LNCAP (cell line): ENCODE measurements around the gene SIRT2.

Experiments
- TF ChIP-seq, protein P1 (sequence below): fragments of 450-650 bp; IDR thresholded peaks from 2 replicates; pipeline ENCODE4 v1.5.1; 2017; ENCODE audit warnings: mild to moderate bottlenecking

SIRT2 gene

DNA sequence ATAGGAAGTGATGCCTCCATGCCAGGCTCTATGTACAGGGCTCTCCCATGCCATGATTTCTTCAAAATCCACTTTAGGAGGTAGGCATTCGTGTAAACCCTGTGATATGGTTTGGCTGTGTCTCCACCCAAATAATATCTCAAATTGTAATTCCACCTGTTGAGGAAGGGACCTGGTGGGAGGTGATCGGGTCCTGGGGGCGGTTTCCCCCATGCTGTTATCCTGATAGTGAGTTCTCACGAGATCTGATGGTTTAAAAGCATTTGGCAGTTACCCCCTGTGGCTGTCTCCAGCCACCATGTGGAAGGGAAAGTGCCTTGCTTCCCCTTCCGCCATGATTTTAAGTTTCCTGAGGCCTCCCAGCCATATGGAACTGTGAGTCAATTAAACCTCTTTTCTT lies 23.1 kb upstream of the SIRT2 start:
- TF ChIP-seq, protein P1, sequence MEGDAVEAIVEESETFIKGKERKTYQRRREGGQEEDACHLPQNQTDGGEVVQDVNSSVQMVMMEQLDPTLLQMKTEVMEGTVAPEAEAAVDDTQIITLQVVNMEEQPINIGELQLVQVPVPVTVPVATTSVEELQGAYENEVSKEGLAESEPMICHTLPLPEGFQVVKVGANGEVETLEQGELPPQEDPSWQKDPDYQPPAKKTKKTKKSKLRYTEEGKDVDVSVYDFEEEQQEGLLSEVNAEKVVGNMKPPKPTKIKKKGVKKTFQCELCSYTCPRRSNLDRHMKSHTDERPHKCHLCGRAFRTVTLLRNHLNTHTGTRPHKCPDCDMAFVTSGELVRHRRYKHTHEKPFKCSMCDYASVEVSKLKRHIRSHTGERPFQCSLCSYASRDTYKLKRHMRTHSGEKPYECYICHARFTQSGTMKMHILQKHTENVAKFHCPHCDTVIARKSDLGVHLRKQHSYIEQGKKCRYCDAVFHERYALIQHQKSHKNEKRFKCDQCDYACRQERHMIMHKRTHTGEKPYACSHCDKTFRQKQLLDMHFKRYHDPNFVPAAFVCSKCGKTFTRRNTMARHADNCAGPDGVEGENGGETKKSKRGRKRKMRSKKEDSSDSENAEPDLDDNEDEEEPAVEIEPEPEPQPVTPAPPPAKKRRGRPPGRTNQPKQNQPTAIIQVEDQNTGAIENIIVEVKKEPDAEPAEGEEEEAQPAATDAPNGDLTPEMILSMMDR, result no peak

DNA sequence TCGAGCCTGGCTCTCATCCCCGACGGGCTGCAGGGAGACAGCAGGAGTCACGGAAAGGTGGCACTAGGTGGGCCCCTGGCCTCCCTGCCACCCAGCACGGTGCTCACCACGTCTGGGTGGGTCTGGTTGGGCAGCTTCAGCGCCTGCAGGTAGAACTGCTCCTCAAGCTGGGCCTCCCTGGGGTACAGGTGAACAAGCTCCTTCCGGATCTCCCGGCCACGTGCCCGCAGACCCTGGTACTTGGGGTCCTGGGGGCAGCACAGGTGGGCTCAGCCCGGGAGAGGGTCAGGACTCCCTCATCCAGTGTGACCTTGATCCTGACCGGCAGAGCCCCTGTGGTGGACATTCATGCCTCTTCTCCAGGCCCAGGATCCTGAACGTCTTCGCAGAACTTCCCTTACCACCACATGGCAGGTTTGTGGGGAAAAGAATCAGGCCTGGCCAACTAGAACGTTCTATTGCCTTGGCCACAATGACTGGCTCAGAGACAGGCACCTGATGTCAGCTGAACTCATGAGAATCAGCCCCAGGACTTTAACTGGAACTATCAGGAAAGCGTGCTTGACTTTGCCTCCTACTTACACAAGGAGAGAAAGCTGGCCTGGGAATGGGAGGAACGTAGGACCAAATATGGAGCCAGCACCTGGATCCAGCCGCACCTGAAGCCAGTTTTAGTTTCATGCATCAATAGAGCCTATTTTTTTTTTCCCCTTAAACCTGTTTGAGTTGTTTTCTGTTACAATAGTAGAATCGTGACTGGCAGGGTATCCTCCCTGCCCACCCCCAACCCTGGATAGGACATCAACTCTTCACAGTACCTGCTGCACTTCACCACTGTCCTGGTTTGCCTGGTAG lies 22.2 kb upstream of the SIRT2 start:
- TF ChIP-seq, protein P1, result no peak

DNA sequence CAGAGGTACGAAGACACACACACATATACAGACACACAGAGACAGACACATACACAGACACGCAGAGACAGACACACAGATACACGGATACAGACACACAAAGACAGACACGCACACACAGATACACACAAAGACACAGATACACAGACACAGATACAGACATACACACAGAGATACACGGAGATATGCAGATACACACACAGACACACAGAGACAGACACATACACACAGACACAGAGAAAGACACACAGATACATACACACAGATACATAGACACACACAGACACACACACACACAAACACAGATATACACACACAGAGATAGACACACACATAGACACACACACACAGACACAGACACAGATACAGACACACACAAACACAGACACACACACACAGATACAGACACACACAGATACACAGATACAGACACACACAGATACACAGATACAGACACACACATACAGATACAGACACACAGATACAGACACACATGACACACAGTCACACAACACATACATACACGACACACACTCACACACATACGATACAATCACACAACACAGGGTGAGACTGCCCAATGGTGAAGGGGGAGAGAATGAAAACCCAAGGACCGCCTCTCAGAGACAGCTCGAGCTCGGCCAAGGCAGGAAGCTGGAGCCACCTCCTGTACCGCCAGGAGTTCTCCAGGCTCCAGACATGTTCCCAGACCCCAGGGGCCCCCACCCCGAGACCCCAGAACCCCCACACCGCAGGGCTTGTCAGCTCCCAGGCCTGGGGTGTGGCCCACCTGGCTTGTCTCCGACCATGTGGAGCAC lies 21.4 kb upstream of the SIRT2 start:
- TF ChIP-seq, protein P1, result no peak

DNA sequence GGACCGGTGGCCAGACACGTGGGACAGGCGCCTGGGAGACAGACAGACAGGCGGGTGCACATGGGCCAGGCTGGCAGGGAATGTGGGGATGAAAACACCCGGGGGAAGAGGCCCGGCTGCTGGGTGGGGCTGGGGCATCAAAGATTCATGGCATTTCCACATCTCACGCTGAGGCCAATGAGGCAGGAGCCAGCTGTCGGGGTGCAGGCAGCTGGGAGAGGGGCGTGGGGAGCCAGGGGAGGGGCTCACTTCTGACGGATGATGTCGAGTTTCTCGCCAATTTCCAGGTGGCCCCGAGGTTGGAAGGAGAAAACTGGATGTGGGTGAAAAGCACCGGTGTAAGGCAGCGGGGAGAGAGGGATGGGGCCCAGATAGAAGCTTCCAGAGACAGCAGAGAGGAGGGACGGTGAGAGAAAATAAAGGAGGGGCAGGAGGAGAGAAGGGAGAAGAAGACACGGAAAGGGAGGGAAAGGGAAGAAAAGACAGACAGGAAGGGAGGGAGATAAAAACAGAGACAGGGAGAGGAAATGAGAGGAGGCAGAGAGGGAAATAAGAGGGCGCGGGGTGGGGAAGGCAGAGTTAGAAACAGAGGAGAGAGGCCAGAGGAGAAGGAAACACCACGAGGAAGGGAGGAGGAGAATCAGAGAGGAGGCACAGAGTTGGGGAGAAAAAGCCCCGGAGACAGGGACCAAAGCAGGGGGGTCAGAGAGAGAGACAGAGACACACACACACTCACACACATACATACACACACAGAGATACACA lies 20.6 kb upstream of the SIRT2 start:
- TF ChIP-seq, protein P1, result no peak

DNA sequence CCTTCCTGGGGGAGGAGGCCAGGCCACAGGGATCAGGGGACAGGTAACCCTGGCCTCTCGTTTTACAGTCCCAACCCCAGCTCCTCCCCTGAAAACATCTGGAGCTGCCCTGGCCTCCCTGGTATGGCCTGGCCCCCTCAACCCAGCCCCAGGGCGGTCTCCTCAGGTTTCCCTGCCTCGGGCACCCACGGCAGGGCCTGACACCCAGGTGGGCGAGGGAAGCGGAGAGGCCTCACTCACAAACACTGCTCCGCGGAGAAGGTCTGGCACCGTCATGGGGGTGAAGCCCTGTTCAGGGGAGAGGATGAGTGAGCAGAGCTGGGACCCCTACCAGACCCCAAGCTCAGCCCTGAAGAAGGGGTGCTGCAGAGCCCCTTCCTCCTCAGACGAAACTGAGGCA lies 19.1 kb upstream of the SIRT2 start:
- TF ChIP-seq, protein P1, result no peak

DNA sequence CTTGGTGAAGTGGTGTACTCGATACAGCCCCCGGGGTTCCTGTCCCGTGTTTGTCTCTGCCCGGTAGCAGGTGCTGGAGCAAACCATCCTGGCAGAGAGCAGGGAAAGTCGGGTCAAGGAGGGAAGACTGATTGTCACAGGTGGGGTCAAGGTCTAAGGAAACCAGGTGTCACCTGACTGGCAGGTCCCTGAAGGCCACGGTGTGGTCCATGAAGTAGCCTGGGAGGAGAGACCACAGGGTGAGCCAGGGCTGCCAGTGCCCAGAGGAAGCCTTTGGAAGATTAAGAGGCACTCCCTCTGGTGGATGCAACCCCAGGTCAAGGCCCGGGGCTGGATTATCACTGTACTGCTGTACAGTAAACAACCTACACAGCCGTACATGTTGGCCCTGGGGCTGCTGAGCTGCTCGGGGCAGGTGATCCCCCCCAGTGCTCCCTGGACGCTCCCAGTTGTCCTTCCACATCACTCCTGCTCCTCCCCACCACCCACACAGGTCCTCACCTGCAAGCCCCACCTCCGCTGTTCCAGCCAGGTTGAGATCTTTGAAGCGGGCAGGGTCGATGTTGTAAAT lies 18.6 kb upstream of the SIRT2 start:
- TF ChIP-seq, protein P1, result no peak

DNA sequence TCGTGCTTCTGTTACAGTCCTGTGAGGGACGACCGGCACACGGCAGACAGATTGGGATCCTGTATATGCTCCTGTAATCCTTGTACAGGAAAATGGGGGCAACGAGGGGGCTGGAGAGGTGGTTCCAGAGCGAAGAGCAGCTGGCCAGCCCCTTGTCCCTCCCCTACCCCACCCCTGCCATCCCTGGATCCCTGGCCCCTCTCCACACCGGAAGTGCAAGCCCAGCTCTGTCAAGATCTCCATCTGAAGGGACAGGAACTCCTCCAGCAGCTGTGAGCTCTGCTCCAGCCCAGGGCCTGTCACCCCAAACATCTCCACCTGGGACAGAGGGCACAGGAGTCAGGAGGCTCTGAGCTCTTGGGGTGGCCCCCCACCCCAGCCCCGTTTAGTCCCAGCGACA lies 18.1 kb upstream of the SIRT2 start:
- TF ChIP-seq, protein P1, result no peak
